Endodermal cell (in vitro differentiated cells): ENCODE data around the gene GABRB2. TPM values are rescaled to one million over a fixed set of nuclear protein-coding genes. Genes with fewer than 3 reads are reported as not detected.

Source experiments
- DNase-seq: peaks from one replicate; pipeline ENCODE4 v3.0.0-alpha.2; 2017
- H3K27ac ChIP-seq: 2 replicates; pipeline ENCODE4 v1.5.1; 2013; ENCODE audit warnings: mild to moderate bottlenecking, low read depth, low read length, moderate library complexity
- H3K27me3 ChIP-seq: 2 replicates; pipeline ENCODE4 v1.6.1; 2013; ENCODE audit warnings: mild to moderate bottlenecking, low read length, moderate library complexity; ENCODE audit not compliant: insufficient read depth, control insufficient read depth, poor library complexity, severe bottlenecking
- H3K36me3 ChIP-seq: 2 replicates; pipeline ENCODE4 v1.7.0; 2013; ENCODE audit warnings: mild to moderate bottlenecking, low read length, moderate library complexity; ENCODE audit not compliant: control insufficient read depth, insufficient read depth
- H3K4me1 ChIP-seq: one replicate; pipeline ENCODE4 v1.7.0; 2013; ENCODE audit warnings: low read length; ENCODE audit not compliant: control insufficient read depth, insufficient read depth
- H3K4me3 ChIP-seq: 2 replicates; pipeline ENCODE4 v1.5.1; 2013; ENCODE audit warnings: mild to moderate bottlenecking, low read length, moderate library complexity
- H3K9ac ChIP-seq: 2 replicates; pipeline ENCODE4 v1.6.1; 2013; ENCODE audit warnings: mild to moderate bottlenecking, low read length, moderate library complexity; ENCODE audit not compliant: poor library complexity, severe bottlenecking; ENCODE audit errors: extremely low read depth
- H3K9me3 ChIP-seq: 2 replicates; pipeline ENCODE4 v1.6.1; 2013; ENCODE audit warnings: mild to moderate bottlenecking, low read length, moderate library complexity; ENCODE audit not compliant: control insufficient read depth
- H3K27ac Mint-ChIP-seq: 2 replicates; pipeline ENCODE4 v1.8.0; 2020; ENCODE audit warnings: mixed read lengths
- H3K27me3 Mint-ChIP-seq: 2 replicates; pipeline ENCODE4 v1.8.0; 2021; ENCODE audit warnings: mild to moderate bottlenecking, mixed read lengths; ENCODE audit not compliant: insufficient read depth
- H3K36me3 Mint-ChIP-seq: 2 replicates; pipeline ENCODE4 v1.8.0; 2020; ENCODE audit warnings: low read depth, mixed read lengths
- H3K4me1 Mint-ChIP-seq: 2 replicates; pipeline ENCODE4 v1.8.0; 2020; ENCODE audit warnings: mixed read lengths
- H3K4me3 Mint-ChIP-seq: 2 replicates; pipeline ENCODE4 v1.8.0; 2020; ENCODE audit warnings: mild to moderate bottlenecking, moderate library complexity, mixed read lengths
- H3K9me3 Mint-ChIP-seq: 2 replicates; pipeline ENCODE4 v1.8.0; 2020; ENCODE audit warnings: mild to moderate bottlenecking, mixed read lengths
- whole genome bisulfite sequencing, 2 experiments: methylation state at CpG; one replicate each; pipeline versions ENCODE4 v1.1.5 to v1.1.7; 2013; ENCODE audit warnings: missing lambda C conversion rate in 2 of 2, mixed read lengths in 1 of 2; ENCODE audit not compliant: insufficient coverage in 1 of 2, insufficient read length in 1 of 2; 5-methylcytosine and 5-hydroxymethylcytosine counted together
- total RNA-seq, 2 donors: library from RNA; stranded (reverse); fragmentation: NEBNext Ultra II Directional in 1 of 2; extraction: Animal tissue kit (Norgen Biotek cat#: 25700) in 1 of 2; gene quantifications; 2 replicates in 1 of 2; 3 replicates in 1 of 2; pipeline ENCODE4 v1.2.1, GENCODE V29; 2021
- TF ChIP-seq, protein P1 (sequence below): fragments of 200-600 bp; sonication (generic); conservative IDR thresholded peaks from 2 replicates; pipeline ENCODE4 v1.5.0; 2021; ENCODE audit warnings: antibody characterized with exemption, mild to moderate bottlenecking

The GABRB2 gene
- total RNA-seq, 2 donors from 2014 or later: 0.77 to 2.5 TPM

DNA sequence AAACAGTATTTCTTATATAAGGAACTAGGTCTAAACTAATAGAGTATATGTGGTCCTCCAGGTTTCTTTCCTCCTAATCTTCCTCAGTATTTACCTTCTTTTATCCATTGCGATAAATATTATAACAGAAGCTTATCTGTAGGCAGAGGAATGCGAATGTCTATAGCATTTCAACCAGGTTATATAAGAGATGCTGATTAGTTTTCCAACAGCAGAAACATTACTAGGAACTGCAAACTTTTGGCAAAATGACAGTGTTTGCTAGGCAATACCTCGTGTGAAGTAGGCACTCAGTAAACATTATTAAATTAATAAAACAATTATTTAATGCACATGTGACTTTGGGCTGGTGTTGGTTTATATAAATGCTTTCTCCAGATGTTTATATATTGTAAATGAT, 206.5 kb downstream of the GABRB2 start:
- TF ChIP-seq, protein P1, sequence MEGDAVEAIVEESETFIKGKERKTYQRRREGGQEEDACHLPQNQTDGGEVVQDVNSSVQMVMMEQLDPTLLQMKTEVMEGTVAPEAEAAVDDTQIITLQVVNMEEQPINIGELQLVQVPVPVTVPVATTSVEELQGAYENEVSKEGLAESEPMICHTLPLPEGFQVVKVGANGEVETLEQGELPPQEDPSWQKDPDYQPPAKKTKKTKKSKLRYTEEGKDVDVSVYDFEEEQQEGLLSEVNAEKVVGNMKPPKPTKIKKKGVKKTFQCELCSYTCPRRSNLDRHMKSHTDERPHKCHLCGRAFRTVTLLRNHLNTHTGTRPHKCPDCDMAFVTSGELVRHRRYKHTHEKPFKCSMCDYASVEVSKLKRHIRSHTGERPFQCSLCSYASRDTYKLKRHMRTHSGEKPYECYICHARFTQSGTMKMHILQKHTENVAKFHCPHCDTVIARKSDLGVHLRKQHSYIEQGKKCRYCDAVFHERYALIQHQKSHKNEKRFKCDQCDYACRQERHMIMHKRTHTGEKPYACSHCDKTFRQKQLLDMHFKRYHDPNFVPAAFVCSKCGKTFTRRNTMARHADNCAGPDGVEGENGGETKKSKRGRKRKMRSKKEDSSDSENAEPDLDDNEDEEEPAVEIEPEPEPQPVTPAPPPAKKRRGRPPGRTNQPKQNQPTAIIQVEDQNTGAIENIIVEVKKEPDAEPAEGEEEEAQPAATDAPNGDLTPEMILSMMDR: no peak
- Mint-ChIP-seq H3K4me1 (peaks cover 18% of the 10 kb centered on the region), H3K27ac (no peak overlapping the region), H3K27me3 (no peaks in the 10 kb centered on the region), H3K36me3 (no peaks in the 10 kb centered on the region), H3K4me3 (no peak overlapping the region), H3K9me3 (no peaks in the 10 kb centered on the region)
- Histone ChIP-seq H3K27ac (no peak overlapping the region), H3K9me3 (no peaks in the 10 kb centered on the region), H3K4me1 (peaks cover 9% of the 10 kb centered on the region), H3K4me3 (peak overlapping the region; percentile 22), H3K9ac (no peak overlapping the region), H3K27me3 (no peaks in the 10 kb centered on the region), H3K36me3 (no peaks in the 10 kb centered on the region)
- WGBS, 2 experiments: 71% methylated on average over 3 of the region's 3 CpGs; no CpG with 5 or more reads in 1 of the 2 experiments
- no peak for DNase-seq

- Mint-ChIP-seq H3K4me3 (no peak overlapping the region), H3K36me3 (no peaks in the 10 kb centered on the region), H3K4me1 (peaks cover 26% of the 10 kb centered on the region), H3K27ac (no peak overlapping the region), H3K9me3 (no peaks in the 10 kb centered on the region), H3K27me3 (no peaks in the 10 kb centered on the region)
- Histone ChIP-seq H3K36me3 (no peaks in the 10 kb centered on the region), H3K9ac (no peak overlapping the region), H3K4me3 (no peak overlapping the region), H3K4me1 (peaks cover 18% of the 10 kb centered on the region), H3K9me3 (no peaks in the 10 kb centered on the region), H3K27ac (no peak overlapping the region), H3K27me3 (no peaks in the 10 kb centered on the region)
- TF ChIP-seq, protein P1: peak; percentile 55
- WGBS, 2 experiments: 36 to 45% methylated on average over 2 to 3 of the region's 3 CpGs
- peak; percentile 66 for DNase-seq
Measured at GRCh38 chr5:161333194-161333880, 213.2 kb downstream of the GABRB2 start.

DNA sequence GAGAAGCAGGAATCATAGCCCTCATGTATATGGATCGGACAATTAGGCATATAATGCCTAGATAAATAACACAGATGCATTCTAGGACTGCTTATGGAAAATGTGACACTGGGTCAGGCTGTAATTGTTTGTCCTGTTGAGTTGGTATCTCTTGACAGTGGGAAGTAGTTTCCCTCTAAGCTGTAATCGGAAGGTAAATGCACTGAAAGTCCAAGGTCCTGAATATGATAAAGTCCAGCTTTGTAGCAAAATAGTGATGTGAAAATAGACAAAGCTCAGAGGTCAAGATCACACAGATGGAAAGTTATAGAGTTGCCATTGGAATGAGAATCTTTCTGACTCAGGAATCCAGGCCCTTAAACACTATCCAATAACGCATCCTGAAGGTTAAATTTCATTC, 214.2 kb downstream of the GABRB2 start:
- no peak overlapping the region for H3K4me3 ChIP-seq
- H3K27me3 ChIP-seq: no peaks in the 10 kb centered on the region
- no peak for DNase-seq
- H3K27me3 Mint-ChIP-seq: no peaks in the 10 kb centered on the region
- no peaks in the 10 kb centered on the region for H3K9me3 Mint-ChIP-seq
- H3K4me1 ChIP-seq: peaks cover 24% of the 10 kb centered on the region
- H3K9me3 ChIP-seq: no peaks in the 10 kb centered on the region
- no peak overlapping the region for H3K9ac ChIP-seq
- TF ChIP-seq, protein P1: no peak
- no peak overlapping the region for H3K27ac ChIP-seq
- H3K36me3 Mint-ChIP-seq: no peaks in the 10 kb centered on the region
- H3K4me3 Mint-ChIP-seq: no peak overlapping the region
- no peaks in the 10 kb centered on the region for H3K36me3 ChIP-seq
- H3K4me1 Mint-ChIP-seq: peaks cover 30% of the 10 kb centered on the region
- 97 to 100% methylated on average over 1 to 3 of the region's 3 CpGs for WGBS, 2 experiments
- no peak overlapping the region for H3K27ac Mint-ChIP-seq
